Kidney glomerular epithelial cell (primary cell): ENCODE data around the gene LIPE.

Experiments
- DNase-seq: peaks from one replicate; lab custom pipeline; 2025; lab: John Stamatoyannopoulos, UW

Gene LIPE

GRCh38 chr19:42353341-42354015 is 73.7 kb downstream of the LIPE start:
- DNase-seq: no peak

GRCh38 chr19:42352301-42353259 is 74.6 kb downstream of the LIPE start:
- DNase-seq: no peak
